Fibroblast of lung (primary cell): Measurements from ENCODE around the gene ATP13A4.

Experiments
- EZH2 ChIP-seq: IDR thresholded peaks from 2 replicates; pipeline ENCODE4 v1.5.1; 2012; ENCODE audit warnings: low read length, control low read depth, mild to moderate bottlenecking; ENCODE audit errors: missing control alignments
- TF ChIP-seq, protein P1 (sequence below), 2 donors: IDR thresholded peaks in 1 of 2; conservative IDR thresholded peaks in 1 of 2; 1 replicate in 1 of 2; 2 replicates in 1 of 2; pipeline ENCODE4 v1.5.1; 2011 to 2012; ENCODE audit warnings: low read length in 2 of 2, control low read depth in 1 of 2, inconsistent platforms in 1 of 2, low read depth in 1 of 2, mild to moderate bottlenecking in 1 of 2

- TF ChIP-seq, protein P1, sequence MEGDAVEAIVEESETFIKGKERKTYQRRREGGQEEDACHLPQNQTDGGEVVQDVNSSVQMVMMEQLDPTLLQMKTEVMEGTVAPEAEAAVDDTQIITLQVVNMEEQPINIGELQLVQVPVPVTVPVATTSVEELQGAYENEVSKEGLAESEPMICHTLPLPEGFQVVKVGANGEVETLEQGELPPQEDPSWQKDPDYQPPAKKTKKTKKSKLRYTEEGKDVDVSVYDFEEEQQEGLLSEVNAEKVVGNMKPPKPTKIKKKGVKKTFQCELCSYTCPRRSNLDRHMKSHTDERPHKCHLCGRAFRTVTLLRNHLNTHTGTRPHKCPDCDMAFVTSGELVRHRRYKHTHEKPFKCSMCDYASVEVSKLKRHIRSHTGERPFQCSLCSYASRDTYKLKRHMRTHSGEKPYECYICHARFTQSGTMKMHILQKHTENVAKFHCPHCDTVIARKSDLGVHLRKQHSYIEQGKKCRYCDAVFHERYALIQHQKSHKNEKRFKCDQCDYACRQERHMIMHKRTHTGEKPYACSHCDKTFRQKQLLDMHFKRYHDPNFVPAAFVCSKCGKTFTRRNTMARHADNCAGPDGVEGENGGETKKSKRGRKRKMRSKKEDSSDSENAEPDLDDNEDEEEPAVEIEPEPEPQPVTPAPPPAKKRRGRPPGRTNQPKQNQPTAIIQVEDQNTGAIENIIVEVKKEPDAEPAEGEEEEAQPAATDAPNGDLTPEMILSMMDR (conservative IDR thresholded peaks at IDR 0.05 in 1 of 2, IDR thresholded peaks at IDR 0.05 in 1 of 2; ENCODE audit: low read depth in 1 of 2, low read length in 2 of 2): no peak
- TF ChIP-seq EZH2: no peak
Observed at GRCh38 chr3:193573403-193574191, 18.9 kb upstream of the ATP13A4 start.
